SK-N-MC (cell line): ENCODE results near the gene PSTK.

ENCODE experiments used
- EZH2 ChIP-seq: fragments of 200-600 bp; sonication (generic); IDR thresholded peaks from one replicate; pipeline ENCODE4 v1.6.1; 2017; ENCODE audit warnings: antibody characterized with exemption
- POLR2AphosphoS5 ChIP-seq: IDR thresholded peaks from 2 replicates; pipeline ENCODE4 v1.6.1; 2012; ENCODE audit warnings: mild to moderate bottlenecking, low read depth, low read length, borderline replicate concordance

DNA sequence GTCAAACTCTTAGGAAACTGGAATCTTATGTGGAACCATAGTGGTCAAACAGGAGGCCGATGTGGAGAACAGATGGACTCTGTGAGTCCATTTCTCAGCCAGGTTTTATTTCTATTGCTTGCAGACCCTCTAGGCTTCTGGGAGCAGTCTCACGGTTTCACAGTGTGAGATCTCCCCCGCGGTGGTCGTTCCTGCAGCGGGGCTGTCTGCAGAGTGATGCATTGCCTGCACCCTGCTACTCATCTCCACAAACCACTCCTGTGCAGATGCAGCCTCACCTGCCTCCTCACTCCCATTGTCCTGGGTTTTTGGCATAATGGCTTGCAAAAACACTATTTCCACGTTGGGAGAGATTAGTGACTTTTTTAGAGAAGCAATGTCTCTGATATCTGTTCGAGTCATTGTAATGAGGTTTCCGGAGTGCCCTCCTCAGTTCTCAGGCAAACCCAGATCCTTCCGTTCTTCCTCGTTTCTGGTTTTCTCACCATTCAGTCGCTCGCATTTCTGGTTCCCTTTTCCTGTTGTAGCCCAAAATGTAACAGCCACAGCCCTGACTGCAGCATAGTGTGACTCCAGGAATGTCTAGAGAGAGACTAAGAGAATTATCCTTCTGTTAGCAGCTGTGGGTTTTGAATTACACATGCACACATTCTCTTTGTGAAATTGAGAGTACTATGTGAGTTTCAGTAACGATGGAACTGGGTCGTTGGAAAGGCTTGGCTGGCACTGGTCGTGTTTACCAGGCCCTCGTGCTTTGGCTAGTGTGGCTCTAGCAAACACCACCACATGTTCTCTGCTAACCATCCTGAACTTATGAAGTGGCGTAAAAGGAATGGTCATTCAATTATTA lies 58.8 kb downstream of the PSTK start:
- TF ChIP-seq POLR2AphosphoS5 (no peak), EZH2 (no peak)
